Measurements from ENCODE around the gene WDCP.
"Not testable (repeated sequence)": the region's sequence is repeated elsewhere in the genome, so short reads cannot be mapped to it uniquely, and the experiment has no call there.

DNA sequence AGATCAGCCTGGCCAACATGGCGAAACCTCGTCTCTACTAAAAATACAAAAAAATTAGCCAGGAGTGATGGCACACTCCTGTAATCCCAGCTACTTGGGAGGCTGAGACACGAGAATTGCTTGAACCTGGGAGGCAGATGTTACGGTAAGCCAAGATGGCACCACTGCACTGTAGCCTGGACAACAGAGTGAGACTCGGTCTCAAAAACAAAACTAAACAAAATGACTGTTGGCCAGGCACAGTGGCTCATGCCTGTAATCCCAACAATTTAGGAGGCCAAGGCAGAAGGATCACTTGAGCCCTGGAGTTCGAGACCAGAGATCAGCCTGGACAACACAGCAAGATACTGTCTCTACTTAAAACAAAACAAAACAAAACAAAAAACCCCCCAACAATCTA, 4.1 kb downstream of the WDCP start:
- TF ChIP-seq CTCF, POLR2A, POLR2AphosphoS5, EP300 (IDR thresholded peaks at IDR 0.05): not testable (repeated sequence)
